Fibroblast of mammary gland (primary cell): ENCODE data around the gene MNX1.

Source experiments
- DNase-seq: peaks from one replicate; pipeline ENCODE4 v3.0.0-alpha.2; 2010; ENCODE audit warnings: low read depth
- H3K4me3 ChIP-seq: 2 replicates; pipeline ENCODE4 v1.5.1; 2011; ENCODE audit warnings: low read depth, mild to moderate bottlenecking, low read length, moderate library complexity; ENCODE audit not compliant: control insufficient read depth
- TF ChIP-seq, protein P1 (sequence below): conservative IDR thresholded peaks from 2 replicates; pipeline ENCODE4 v1.5.1; 2011; ENCODE audit warnings: low read depth, low read length, inconsistent platforms; ENCODE audit not compliant: control insufficient read depth, insufficient read depth

MNX1 gene

DNA sequence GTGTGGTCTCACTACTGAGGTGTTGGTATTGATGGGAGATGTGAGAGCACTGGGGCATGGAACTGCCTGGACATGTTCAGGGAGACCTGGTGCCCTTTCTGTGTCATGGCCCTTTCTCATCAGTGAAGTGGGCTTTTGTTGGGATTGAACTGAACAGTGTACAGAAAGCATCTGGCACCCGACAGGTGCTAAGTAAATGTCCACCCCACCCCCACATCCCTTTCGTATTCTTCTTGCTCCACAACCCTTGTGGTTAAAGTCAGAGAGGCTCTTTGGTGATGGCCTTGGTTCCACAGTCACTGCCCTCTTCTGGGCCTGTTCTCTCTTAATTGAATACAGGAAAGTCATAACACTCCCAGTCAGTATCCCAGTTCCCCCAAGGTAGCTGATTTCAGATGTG, 55.5 kb downstream of the MNX1 start:
- TF ChIP-seq, protein P1, sequence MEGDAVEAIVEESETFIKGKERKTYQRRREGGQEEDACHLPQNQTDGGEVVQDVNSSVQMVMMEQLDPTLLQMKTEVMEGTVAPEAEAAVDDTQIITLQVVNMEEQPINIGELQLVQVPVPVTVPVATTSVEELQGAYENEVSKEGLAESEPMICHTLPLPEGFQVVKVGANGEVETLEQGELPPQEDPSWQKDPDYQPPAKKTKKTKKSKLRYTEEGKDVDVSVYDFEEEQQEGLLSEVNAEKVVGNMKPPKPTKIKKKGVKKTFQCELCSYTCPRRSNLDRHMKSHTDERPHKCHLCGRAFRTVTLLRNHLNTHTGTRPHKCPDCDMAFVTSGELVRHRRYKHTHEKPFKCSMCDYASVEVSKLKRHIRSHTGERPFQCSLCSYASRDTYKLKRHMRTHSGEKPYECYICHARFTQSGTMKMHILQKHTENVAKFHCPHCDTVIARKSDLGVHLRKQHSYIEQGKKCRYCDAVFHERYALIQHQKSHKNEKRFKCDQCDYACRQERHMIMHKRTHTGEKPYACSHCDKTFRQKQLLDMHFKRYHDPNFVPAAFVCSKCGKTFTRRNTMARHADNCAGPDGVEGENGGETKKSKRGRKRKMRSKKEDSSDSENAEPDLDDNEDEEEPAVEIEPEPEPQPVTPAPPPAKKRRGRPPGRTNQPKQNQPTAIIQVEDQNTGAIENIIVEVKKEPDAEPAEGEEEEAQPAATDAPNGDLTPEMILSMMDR = no peak
- no peak for DNase-seq
- H3K4me3 ChIP-seq = no peak overlapping the region
